ENCODE results near the gene USP53. TPM values are rescaled to one million over a fixed set of nuclear protein-coding genes. Genes with fewer than 3 reads are reported as not detected.

The USP53 gene
- total and polyA plus RNA-seq, 2 experiments from 2014 or later: 28.4 to 39.9 TPM

GRCh38 chr4:119237642-119238041, 25.1 kb downstream of the USP53 start:
- no peak overlapping the region for H3K27ac ChIP-seq
- DNase-seq (ENCODE audit: low spot score): no peak
- H3K36me3 ChIP-seq (replicated peaks; ENCODE audit: insufficient read depth, low read depth): no peaks in the 10 kb centered on the region
- H3K4me3 ChIP-seq: no peak overlapping the region
- 90% methylated on average over 2 of the region's 2 CpGs for WGBS (ENCODE audit: low lambda C conversion rate, missing lambda C conversion rate)
- TF ChIP-seq CTCF (IDR thresholded peaks at IDR 0.05; ENCODE audit: poor library complexity): no peak
- no peak for TF ChIP-seq EZH2phosphoT487 (IDR thresholded peaks at IDR 0.05; ENCODE audit: low read depth, severe bottlenecking, unreplicated experiment)
- no peak for TF ChIP-seq EZH2 (IDR thresholded peaks at IDR 0.05; ENCODE audit: borderline replicate concordance)
- no peaks in the 10 kb centered on the region for H4K20me1 ChIP-seq (ENCODE audit: insufficient read depth, poor library complexity, severe bottlenecking)
- no peaks in the 10 kb centered on the region for H3K4me1 ChIP-seq (ENCODE audit: insufficient read depth)
- peaks cover 26% of the 10 kb centered on the region for H3K79me2 ChIP-seq
- no peak overlapping the region for H2AFZ ChIP-seq
- H3K27me3 ChIP-seq: no peaks in the 10 kb centered on the region
- H3K9me3 ChIP-seq (ENCODE audit: low read depth): no peaks in the 10 kb centered on the region
- no peak overlapping the region for H3K4me2 ChIP-seq
- no peaks in the 10 kb centered on the region for H3K9me2 ChIP-seq (replicated peaks; ENCODE audit: insufficient read depth)

- Histone ChIP-seq H3K27ac (no peak overlapping the region), H3K27me3 (no peaks in the 10 kb centered on the region), H3K9me3 (ENCODE audit: low read depth) (no peaks in the 10 kb centered on the region), H3K4me2 (no peak overlapping the region), H3K4me1 (ENCODE audit: insufficient read depth) (no peaks in the 10 kb centered on the region), H3K4me3 (no peak overlapping the region), H3K79me2 (peaks cover 20% of the 10 kb centered on the region), H3K36me3 (replicated peaks; ENCODE audit: insufficient read depth, low read depth) (no peaks in the 10 kb centered on the region), H3K9me2 (replicated peaks; ENCODE audit: insufficient read depth) (no peaks in the 10 kb centered on the region), H2AFZ (no peak overlapping the region), H4K20me1 (ENCODE audit: insufficient read depth, poor library complexity, severe bottlenecking) (no peaks in the 10 kb centered on the region)
- no peak for DNase-seq (ENCODE audit: low spot score)
- no peak for TF ChIP-seq EZH2phosphoT487 (IDR thresholded peaks at IDR 0.05; ENCODE audit: low read depth, severe bottlenecking, unreplicated experiment)
- no peak for TF ChIP-seq EZH2 (IDR thresholded peaks at IDR 0.05; ENCODE audit: borderline replicate concordance)
- no peak for TF ChIP-seq CTCF (IDR thresholded peaks at IDR 0.05; ENCODE audit: poor library complexity)
- 82% methylated on average over 4 of the region's 4 CpGs for WGBS (ENCODE audit: low lambda C conversion rate, missing lambda C conversion rate)
Measured at GRCh38 chr4:119238068-119238722, 25.7 kb downstream of the USP53 start.

- no peaks in the 10 kb centered on the region for H3K36me3 ChIP-seq (replicated peaks; ENCODE audit: insufficient read depth, low read depth)
- H3K4me2 ChIP-seq: no peak overlapping the region
- no peaks in the 10 kb centered on the region for H3K9me2 ChIP-seq (replicated peaks; ENCODE audit: insufficient read depth)
- H3K4me1 ChIP-seq (ENCODE audit: insufficient read depth): no peaks in the 10 kb centered on the region
- peaks cover 3% of the 10 kb centered on the region for H3K79me2 ChIP-seq
- 93% methylated on average over 1 of the region's 1 CpG for WGBS (ENCODE audit: low lambda C conversion rate, missing lambda C conversion rate)
- H3K27ac ChIP-seq: no peak overlapping the region
- H3K27me3 ChIP-seq: no peaks in the 10 kb centered on the region
- no peaks in the 10 kb centered on the region for H4K20me1 ChIP-seq (ENCODE audit: insufficient read depth, poor library complexity, severe bottlenecking)
- no peak for TF ChIP-seq CTCF (IDR thresholded peaks at IDR 0.05; ENCODE audit: poor library complexity)
- no peak for TF ChIP-seq EZH2 (IDR thresholded peaks at IDR 0.05; ENCODE audit: borderline replicate concordance)
- TF ChIP-seq EZH2phosphoT487 (IDR thresholded peaks at IDR 0.05; ENCODE audit: low read depth, severe bottlenecking, unreplicated experiment): no peak
- no peak for DNase-seq (ENCODE audit: low spot score)
- H3K9me3 ChIP-seq (ENCODE audit: low read depth): no peaks in the 10 kb centered on the region
- no peak overlapping the region for H3K4me3 ChIP-seq
- no peak overlapping the region for H2AFZ ChIP-seq
Measured at GRCh38 chr4:119240128-119240527, 27.6 kb downstream of the USP53 start.

Measured in hepatocyte (in vitro differentiated cells).